SK-N-MC (cell line): ENCODE measurements around the gene SBF2.

Experiments used
- EZH2 ChIP-seq: fragments of 200-600 bp; sonication (generic); IDR thresholded peaks from one replicate; pipeline ENCODE4 v1.6.1; 2017; ENCODE audit warnings: antibody characterized with exemption
- FOXP2 ChIP-seq: optimal IDR thresholded peaks from 2 replicates; pipeline ENCODE3; 2011; ENCODE audit warnings: mild to moderate bottlenecking, moderate library complexity; ENCODE audit not compliant: insufficient read depth; ENCODE audit errors: extremely low read length, control extremely low read depth
- POLR2AphosphoS5 ChIP-seq: IDR thresholded peaks from 2 replicates; pipeline ENCODE4 v1.6.1; 2012; ENCODE audit warnings: mild to moderate bottlenecking, low read depth, low read length, borderline replicate concordance

- TF ChIP-seq POLR2AphosphoS5 = no peak
- TF ChIP-seq EZH2 = no peak
- TF ChIP-seq FOXP2 = no peak
Observed at GRCh38 chr11:10303558-10304363, 9.7 kb upstream of the SBF2 start.
